Immature natural killer cell (primary cell): ENCODE measurements around the gene KIF23. TPM values are rescaled to one million over a fixed set of nuclear protein-coding genes. Genes with fewer than 3 reads are reported as not detected.
A peak's percentile ranks its signal among the peaks of the same experiment; 100 is the strongest.

Source experiments
- DNase-seq, 3 donors: peaks; one replicate each; pipeline ENCODE4 v3.0.0; 2022; ENCODE audit warnings: mixed read lengths in 1 of 3
- H3K27ac Mint-ChIP-seq, 6 donors: one replicate each; pipeline ENCODE4 v1.8.0; 2020; ENCODE audit warnings: mixed read lengths in 6 of 6, mild to moderate bottlenecking in 5 of 6, inconsistent platforms in 4 of 6, moderate library complexity in 3 of 6
- H3K27me3 Mint-ChIP-seq, 3 donors: one replicate each; pipeline ENCODE4 v1.8.0; 2020 to 2021; ENCODE audit warnings: low read depth in 3 of 3, mild to moderate bottlenecking in 3 of 3, mixed read lengths in 3 of 3, moderate library complexity in 3 of 3, inconsistent platforms in 1 of 3
- H3K36me3 Mint-ChIP-seq, 3 donors: one replicate each; pipeline ENCODE4 v1.8.0; 2020; ENCODE audit warnings: mixed read lengths in 3 of 3, inconsistent platforms in 2 of 3, mild to moderate bottlenecking in 2 of 3
- H3K4me1 Mint-ChIP-seq, 2 donors: one replicate each; pipeline ENCODE4 v1.8.0; 2020; ENCODE audit warnings: inconsistent platforms in 2 of 2, mild to moderate bottlenecking in 2 of 2, mixed read lengths in 2 of 2, moderate library complexity in 1 of 2
- H3K4me3 Mint-ChIP-seq, 5 donors: one replicate each; pipeline ENCODE4 v1.8.0; 2020; ENCODE audit warnings: mild to moderate bottlenecking in 5 of 5, mixed read lengths in 5 of 5, inconsistent platforms in 3 of 5, moderate library complexity in 3 of 5
- H3K9me3 Mint-ChIP-seq, 6 donors: one replicate each; pipeline ENCODE4 v1.8.0; 2020; ENCODE audit warnings: mild to moderate bottlenecking in 6 of 6, mixed read lengths in 6 of 6, inconsistent platforms in 4 of 6, moderate library complexity in 3 of 6
- polyA plus RNA-seq, 3 donors: library from polyadenylated mRNA; unstranded; fragments of 300-500 nt; fragmentation: Illumina TruSeq; gene quantifications; one replicate each; pipeline ENCODE4 v1.2.3, GENCODE V29; 2021

The KIF23 gene
- polyA plus RNA-seq, 3 donors from 2014 or later, result 0.36 to 0.81 TPM; not detected in 1

DNA sequence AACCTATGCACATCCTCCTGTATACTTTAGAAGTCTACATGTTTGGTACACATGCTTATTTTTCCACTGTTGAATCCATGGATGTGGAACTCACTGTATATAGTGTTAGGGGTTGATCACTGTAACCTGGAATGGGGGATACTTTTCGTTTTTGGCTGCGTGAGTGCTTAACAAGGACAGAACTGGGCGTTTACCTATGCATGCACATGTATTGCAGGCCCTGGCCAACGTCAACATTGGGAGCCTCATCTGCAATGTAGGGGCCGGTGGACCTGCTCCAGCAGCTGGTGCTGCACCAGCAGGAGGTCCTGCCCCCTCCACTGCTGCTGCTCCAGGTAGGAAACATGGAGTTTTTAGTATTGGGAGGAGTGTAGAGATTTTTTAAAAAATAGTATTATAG is 40.8 kb downstream of the KIF23 start:
- peaks cover 12 to 24% (median 16%) of the 10 kb centered on the region in 3 donors for H3K36me3 Mint-ChIP-seq
- H3K4me1 Mint-ChIP-seq, result peaks cover 39 to 49% of the 10 kb centered on the region in 2 donors

DNA sequence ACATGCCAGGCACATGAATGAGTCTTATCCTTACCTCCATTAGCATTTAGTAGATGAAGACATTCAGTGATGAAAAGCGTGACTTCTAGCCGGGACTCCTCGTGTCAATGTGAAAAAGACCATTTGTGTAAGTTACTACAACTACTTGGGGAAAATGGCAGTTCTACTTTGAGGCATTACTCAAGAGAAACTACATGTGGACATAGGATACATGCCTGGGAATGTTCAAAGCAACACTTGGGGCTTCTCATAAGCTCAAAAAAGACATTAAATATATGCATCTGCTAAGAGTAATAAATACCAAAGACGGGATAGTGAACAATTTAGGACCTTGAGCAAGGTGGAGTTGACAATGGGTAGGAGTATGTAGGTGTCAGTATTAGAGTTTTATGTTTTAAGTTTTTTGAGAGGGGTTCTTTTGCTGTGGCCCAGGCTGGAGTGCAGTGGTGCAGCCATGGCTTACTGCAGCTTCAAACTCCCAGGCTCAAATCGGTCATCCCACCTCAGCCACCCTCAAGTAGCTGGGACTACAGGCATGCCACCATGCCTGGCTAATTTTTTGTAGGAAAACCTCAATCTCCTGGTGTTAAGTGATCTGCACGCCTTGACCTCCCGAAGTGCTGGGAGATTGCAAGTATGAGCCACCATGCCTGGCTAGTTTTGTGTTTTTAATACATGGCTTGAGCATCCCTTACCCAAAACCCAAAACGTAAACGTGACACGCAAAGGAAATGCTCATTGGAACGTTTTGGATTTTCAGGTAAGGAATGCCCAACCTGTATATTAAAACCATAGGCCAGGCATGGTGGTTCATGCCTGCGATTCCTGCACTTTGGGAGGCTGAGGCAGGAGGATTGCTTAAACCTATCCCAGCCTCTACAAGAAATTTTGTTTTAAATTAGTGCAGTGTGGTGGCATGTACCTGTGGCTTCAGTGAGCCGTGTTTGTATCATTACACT is 42.3 kb downstream of the KIF23 start:
- H3K4me1 Mint-ChIP-seq, result peaks cover 39 to 48% of the 10 kb centered on the region in 2 donors
- H3K27me3 Mint-ChIP-seq, result peaks cover 8 to 13% (median 11%) of the 10 kb centered on the region in 3 donors
- H3K36me3 Mint-ChIP-seq, result peaks cover 12 to 24% (median 16%) of the 10 kb centered on the region in 3 donors
- H3K27ac Mint-ChIP-seq, result peak overlapping the region in 4 of 6 donors; percentile 2 to 62 (median 18)
- no peak for DNase-seq
- peak overlapping the region in 1 of 5 donors; percentile 33 for H3K4me3 Mint-ChIP-seq
- H3K9me3 Mint-ChIP-seq, result no peaks in the 10 kb centered on the region

More for the DNA sequence above, 40.8 kb downstream of the KIF23 start:
- Mint-ChIP-seq H3K27me3 (peaks cover 8 to 13% (median 11%) of the 10 kb centered on the region in 3 donors), H3K4me3 (peak overlapping the region in 4 of 5 donors; percentile 95 to 99 (median 97)), H3K27ac (peak overlapping the region in 4 of 6 donors; percentile 4 to 60 (median 43)), H3K9me3 (no peaks in the 10 kb centered on the region)
- DNase-seq, result no peak

DNA sequence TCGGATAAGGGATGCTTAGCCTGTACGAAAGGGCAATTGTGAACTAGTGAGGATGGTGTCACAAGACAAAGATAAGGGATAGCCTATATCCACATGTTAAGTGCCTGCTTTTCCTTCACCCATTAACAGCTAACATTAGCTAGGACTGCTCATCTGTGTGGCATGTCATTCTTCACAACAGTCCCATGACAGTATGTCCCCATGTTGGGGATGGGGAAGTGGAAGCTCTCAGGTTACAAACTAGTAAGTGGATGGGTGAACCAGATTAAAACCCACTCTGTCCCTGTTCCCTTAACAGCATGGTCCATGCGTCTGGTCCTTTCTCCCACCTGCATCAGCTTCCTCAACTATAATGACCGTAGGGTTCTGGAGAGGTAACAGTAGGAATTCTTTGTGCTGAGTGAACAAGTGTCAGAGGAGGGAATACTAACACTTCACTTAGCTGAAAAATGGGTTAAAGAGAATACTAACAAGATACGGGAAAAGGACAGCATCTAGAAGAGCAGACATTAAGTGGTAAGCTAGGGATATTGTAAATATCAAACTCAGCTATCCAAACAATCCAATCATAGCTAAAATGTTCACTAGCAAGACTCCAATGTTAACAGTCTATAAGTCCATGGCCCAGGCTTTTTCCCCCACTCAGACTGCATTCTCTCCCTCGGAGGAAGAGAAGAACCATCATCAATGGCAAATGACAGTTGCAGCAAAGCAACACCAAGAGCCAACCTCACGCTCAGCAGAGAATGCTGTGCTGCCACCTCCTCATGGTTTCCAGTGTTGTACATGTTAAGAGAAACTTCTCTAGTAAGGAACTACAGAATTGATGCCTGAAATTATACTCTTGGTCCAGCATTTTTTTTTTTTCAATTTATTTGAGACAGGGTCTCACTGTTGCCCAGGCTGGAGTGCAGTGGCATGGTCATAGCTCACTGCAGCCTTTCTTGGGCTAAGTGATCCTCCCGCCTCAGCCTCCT is 43.4 kb downstream of the KIF23 start:
- no peaks in the 10 kb centered on the region for H3K9me3 Mint-ChIP-seq
- H3K27me3 Mint-ChIP-seq, result peaks cover 4 to 11% (median 10%) of the 10 kb centered on the region in 3 donors
- DNase-seq, result no peak
- peaks cover 12 to 24% (median 16%) of the 10 kb centered on the region in 3 donors for H3K36me3 Mint-ChIP-seq
- H3K4me1 Mint-ChIP-seq, result peaks cover 40 to 48% of the 10 kb centered on the region in 2 donors
- no peak overlapping the region for H3K4me3 Mint-ChIP-seq
- H3K27ac Mint-ChIP-seq, result peak overlapping the region in 4 of 6 donors; percentile 37 to 65 (median 52)

DNA sequence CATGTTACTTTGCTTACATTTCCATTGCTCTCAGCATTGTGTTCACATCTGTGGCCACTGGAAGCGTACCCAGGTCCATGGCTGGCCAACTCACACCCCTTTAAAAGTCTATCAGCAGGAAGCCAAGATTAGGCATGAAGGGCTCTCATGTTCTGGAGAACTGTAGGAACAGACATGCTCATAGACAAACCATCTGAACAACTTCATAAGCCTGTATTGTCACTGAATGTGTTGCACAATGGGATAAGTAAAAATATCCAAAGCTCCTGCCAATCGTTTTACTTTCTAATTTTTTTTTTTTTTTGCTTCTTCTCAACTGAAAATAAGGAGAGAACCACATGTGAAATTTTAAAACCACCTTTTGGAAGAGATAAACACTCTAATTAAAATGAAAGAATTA is 44.9 kb downstream of the KIF23 start:
- peaks cover 38 to 50% of the 10 kb centered on the region in 2 donors for H3K4me1 Mint-ChIP-seq

DNA sequence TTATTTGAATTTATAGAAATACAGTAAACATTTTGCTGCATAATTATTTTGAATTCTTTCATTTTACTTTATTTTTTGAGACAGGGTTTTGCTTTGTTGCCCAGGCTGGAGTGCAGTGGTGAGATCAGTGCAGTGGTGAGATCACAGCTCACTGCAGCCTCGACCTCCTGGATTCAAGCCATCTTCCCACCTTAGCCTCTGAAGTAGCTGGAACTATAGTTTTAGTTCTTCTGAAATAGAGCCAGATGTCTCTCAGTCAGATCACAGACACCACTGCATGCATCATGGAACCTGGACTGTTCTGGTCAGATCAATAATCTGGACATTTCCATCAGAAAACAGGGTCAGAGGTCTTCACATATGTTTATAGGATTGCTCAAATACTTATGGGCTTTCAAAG is 46.3 kb downstream of the KIF23 start:
- Mint-ChIP-seq H3K27ac (peak overlapping the region in 1 of 6 donors; percentile 10), H3K36me3 (peaks cover 6 to 12% (median 8%) of the 10 kb centered on the region in 3 donors), H3K4me1 (peaks cover 25 to 36% of the 10 kb centered on the region in 2 donors)

More for the DNA sequence above, 44.9 kb downstream of the KIF23 start:
- Mint-ChIP-seq H3K27me3 (peaks cover 5 to 8% (median 8%) of the 10 kb centered on the region in 3 donors), H3K27ac (no peak overlapping the region), H3K9me3 (no peaks in the 10 kb centered on the region), H3K4me3 (no peak overlapping the region), H3K36me3 (peaks cover 8 to 20% (median 16%) of the 10 kb centered on the region in 3 donors)
- DNase-seq, result no peak

DNA sequence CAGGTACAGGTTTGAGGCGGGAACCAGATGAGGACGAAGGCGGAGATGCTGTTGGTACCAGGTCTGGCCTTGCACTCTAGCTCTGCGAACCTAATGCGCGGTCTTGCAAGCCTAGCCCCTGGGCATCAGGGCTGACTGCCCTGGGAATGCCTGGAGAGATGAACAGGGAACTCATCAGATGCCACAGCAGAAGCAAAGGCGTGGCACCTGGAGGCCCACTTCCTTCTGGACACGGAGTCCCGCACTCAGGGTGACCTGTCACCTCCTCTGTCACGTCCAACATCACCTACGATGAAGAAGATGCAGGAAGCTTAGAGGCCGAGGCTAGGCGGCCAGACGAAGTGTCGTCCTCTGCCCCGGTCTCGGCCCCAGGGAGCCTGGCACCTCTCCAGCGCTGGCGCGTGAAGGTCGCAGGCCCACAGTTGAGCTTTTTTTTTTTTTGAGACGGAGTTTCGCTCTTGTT is 47.9 kb downstream of the KIF23 start:
- peaks cover 20 to 25% of the 10 kb centered on the region in 2 donors for H3K4me1 Mint-ChIP-seq
- H3K27me3 Mint-ChIP-seq, result peaks cover 5 to 13% (median 8%) of the 10 kb centered on the region in 3 donors
- peak overlapping the region; percentile 34 to 94 (median 78) for H3K27ac Mint-ChIP-seq
- DNase-seq, result no peak
- peaks cover 0 to 4% (median 3%) of the 10 kb centered on the region in 3 donors for H3K36me3 Mint-ChIP-seq
- H3K9me3 Mint-ChIP-seq, result no peaks in the 10 kb centered on the region
- peak overlapping the region; percentile 90 to 95 (median 91) for H3K4me3 Mint-ChIP-seq

More for the DNA sequence above, 46.3 kb downstream of the KIF23 start:
- Mint-ChIP-seq H3K4me3 (peak overlapping the region in 1 of 5 donors; percentile 7), H3K27me3 (peaks cover 5 to 8% (median 8%) of the 10 kb centered on the region in 3 donors), H3K9me3 (no peaks in the 10 kb centered on the region)
- DNase-seq, result no peak

DNA sequence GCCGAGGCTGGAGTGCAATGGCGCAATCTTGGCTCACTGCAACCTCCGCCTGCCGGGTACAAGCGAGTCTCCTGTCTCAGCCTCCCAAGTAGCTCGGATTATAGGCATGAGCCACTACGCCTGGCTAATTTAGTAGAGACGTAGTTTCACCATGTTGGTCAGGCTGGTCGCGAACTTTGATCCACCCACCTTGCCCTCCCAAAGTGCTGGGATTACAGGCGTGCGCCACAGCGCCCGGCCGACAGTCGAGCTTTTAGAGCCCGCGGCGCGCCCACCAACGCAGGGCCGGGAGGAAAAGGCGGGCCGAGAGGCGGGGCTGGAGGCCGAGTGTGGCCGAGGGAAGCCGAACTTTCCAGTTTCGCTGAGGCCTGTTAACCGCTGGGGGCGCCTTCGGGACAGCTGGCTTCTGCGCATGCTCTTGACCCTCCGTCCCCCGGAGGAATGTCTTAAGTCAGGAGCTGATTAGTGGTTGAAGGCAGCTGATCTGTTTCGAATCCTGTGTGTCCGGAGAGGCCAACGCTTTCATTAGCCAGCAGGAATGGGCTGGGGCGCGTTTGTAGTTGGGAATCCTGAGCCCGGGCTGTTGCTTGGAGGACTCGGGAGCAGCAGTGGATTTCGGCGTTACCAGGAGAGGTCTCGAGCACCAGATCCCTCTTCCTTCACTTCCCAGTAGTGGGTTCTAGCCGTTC is 48.5 kb downstream of the KIF23 start:
- Mint-ChIP-seq H3K4me1 (peaks cover 22 to 28% of the 10 kb centered on the region in 2 donors), H3K27ac (peak overlapping the region; percentile 64 to 94 (median 84)), H3K4me3 (peak overlapping the region; percentile 90 to 95 (median 91))

DNA sequence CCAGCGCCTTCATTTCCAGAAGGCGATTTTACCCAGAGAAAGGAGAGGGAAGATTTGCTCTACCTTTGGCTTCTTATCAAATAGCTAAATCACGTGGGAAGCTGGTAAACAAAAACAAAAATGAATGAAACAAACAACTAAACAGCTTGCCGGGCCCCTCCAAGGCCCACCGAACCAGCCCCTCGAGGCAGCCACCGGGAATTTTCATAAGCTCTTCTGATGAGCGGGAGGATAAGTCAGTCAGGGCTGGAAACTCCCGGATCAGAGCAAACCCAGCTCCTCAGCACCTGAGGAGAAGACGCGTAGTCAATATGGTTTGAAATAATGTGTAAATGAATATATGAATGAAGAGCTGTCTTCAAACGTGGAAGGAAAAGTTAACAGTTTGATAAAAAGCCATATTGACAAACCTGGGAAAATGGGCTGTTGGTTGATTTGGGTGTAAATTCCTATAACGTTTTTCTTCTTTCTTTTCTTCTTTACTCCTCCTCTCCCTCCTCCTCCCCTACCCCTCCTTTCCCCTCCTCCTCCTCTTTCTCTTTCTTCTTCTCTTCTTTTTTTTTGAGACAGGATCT is 49.1 kb downstream of the KIF23 start:
- no peaks in the 10 kb centered on the region for H3K36me3 Mint-ChIP-seq
- no peak for DNase-seq
- H3K4me1 Mint-ChIP-seq, result peaks cover 28 to 34% of the 10 kb centered on the region in 2 donors
- H3K4me3 Mint-ChIP-seq, result peak overlapping the region; percentile 90 to 95 (median 91)
- no peaks in the 10 kb centered on the region for H3K9me3 Mint-ChIP-seq
- peaks cover 8 to 14% (median 9%) of the 10 kb centered on the region in 3 donors for H3K27me3 Mint-ChIP-seq
- peak overlapping the region; percentile 64 to 94 (median 84) for H3K27ac Mint-ChIP-seq

More for the DNA sequence above, 48.5 kb downstream of the KIF23 start:
- Mint-ChIP-seq H3K9me3 (no peaks in the 10 kb centered on the region), H3K36me3 (peaks cover 0 to under 1% (median under 1%) of the 10 kb centered on the region in 3 donors), H3K27me3 (peaks cover 5 to 12% (median 6%) of the 10 kb centered on the region in 3 donors)
- DNase-seq, result peak; percentile 90 to 91 (median 90)

DNA sequence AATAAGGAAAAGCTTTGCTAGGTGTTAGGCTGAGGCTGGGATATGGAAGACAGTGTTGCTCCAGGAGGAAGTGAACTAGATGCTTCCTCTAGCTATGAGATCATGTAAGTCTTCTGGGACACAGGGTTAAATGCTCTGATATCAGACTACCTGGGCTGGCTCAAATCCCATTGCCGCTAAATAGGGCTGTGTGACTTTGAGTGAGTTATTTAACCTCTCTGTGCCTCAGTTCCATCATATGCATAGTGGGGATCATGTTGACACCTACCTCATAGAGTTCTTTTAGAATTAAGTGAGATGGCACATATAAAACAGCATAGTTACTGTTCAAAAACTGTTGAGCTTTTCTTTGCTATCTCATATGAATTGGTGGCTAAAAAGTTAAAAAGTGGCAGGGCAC is 51.1 kb downstream of the KIF23 start:
- H3K4me1 Mint-ChIP-seq, result peaks cover 40 to 46% of the 10 kb centered on the region in 2 donors
- H3K27me3 Mint-ChIP-seq, result peaks cover 18 to 25% (median 20%) of the 10 kb centered on the region in 3 donors
- no peak overlapping the region for H3K4me3 Mint-ChIP-seq
- DNase-seq, result no peak
- H3K9me3 Mint-ChIP-seq, result no peaks in the 10 kb centered on the region
- peak overlapping the region in 2 of 6 donors; percentile 24 to 31 for H3K27ac Mint-ChIP-seq
- no peaks in the 10 kb centered on the region for H3K36me3 Mint-ChIP-seq

DNA sequence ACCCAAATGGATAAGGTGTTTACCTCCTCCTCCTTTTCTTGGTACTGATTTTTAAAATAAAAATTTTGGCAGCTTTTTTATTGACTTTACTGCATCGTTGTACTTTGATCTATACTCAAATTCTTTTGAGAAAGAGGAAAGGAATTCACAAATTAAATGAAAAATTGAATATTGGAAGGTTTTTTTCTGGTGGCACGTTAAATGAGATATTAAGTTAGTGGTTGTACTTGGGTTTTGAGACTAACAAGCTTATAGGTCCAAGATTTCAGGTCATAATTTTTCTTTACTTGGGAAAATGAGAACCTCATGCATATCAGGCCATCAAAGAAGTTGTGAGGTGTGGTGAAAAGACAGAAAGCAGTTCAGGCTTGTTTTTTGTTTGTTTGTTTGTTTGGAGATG is 52.6 kb downstream of the KIF23 start:
- Mint-ChIP-seq H3K27me3 (peaks cover 18 to 31% (median 19%) of the 10 kb centered on the region in 3 donors), H3K27ac (peak overlapping the region in 3 of 6 donors; percentile 34 to 76 (median 40)), H3K4me1 (peaks cover 38 to 42% of the 10 kb centered on the region in 2 donors), H3K4me3 (no peak overlapping the region), H3K9me3 (no peaks in the 10 kb centered on the region), H3K36me3 (no peaks in the 10 kb centered on the region)
- no peak for DNase-seq

DNA sequence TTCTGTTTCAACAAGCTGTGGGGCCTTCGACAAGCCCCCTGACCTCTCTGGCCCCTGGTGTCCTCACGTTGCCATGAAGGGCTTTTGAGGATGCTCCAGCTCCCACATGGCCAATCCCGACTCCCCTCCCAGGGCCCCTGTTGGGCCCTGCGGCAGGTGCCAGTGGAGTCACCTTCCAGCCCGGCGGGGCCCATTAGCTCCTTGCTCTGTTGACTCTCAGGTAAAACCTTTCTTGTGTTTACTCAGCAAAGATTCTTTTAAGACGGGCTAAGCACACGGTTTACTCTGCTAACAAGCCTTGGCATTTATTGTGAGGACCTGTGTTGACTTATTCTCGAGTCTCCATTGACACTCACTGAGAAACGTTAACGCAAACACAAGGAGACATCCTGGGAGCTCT is 53.5 kb downstream of the KIF23 start:
- H3K4me3 Mint-ChIP-seq, result peak overlapping the region; percentile 3 to 90 (median 74)
- DNase-seq, result no peak
- peak overlapping the region; percentile 88 to 99 (median 96) for H3K27ac Mint-ChIP-seq
- H3K36me3 Mint-ChIP-seq, result no peaks in the 10 kb centered on the region
- peaks cover 17 to 35% (median 19%) of the 10 kb centered on the region in 3 donors for H3K27me3 Mint-ChIP-seq
- H3K9me3 Mint-ChIP-seq, result no peaks in the 10 kb centered on the region
- H3K4me1 Mint-ChIP-seq, result peaks cover 29 to 33% of the 10 kb centered on the region in 2 donors
